Heart left ventricle (tissue), 16 donors: ENCODE measurements around the gene BCL10. TPM values are rescaled to one million over a fixed set of nuclear protein-coding genes. Genes with fewer than 3 reads are reported as not detected.

Experiments used
- ATAC-seq, 4 donors: fragments of 200-7000 bp; cut with Tn5 transposase; one replicate each; pipeline ENCODE4 v1.9.1; 2020 to 2022; ENCODE audit warnings: moderate library complexity in 4 of 4, mild to moderate bottlenecking in 3 of 4, moderate number of reproducible peaks in 1 of 4
- DNase-seq, 5 donors: peaks; one replicate each; pipeline ENCODE4 v3.0.0-alpha.2; 2020
- H3K27ac ChIP-seq, 12 donors: fragments of 200-600 bp; sonication (generic) in 4 of 12; one replicate each; pipeline versions ENCODE4 v1.5.0 to v1.8.0; 2016 to 2022; ENCODE audit warnings: mild to moderate bottlenecking in 2 of 12
- H3K27me3 ChIP-seq, 9 donors: fragments of 200-600 bp; sonication (generic) in 2 of 9; one replicate each; pipeline versions ENCODE4 v1.5.1 to v1.8.0; 2016 to 2022; ENCODE audit warnings: mild to moderate bottlenecking in 3 of 9
- H3K36me3 ChIP-seq, 9 donors: fragments of 200-600 bp; sonication (generic) in 2 of 9; one replicate each; pipeline versions ENCODE4 v1.5.0 to v1.8.0; 2018 to 2022; ENCODE audit warnings: mild to moderate bottlenecking in 2 of 9
- H3K4me1 ChIP-seq, 12 donors: fragments of 200-600 bp; sonication (generic) in 4 of 12; one replicate each; pipeline versions ENCODE4 v1.5.0 to v1.8.0; 2016 to 2022; ENCODE audit warnings: mild to moderate bottlenecking in 3 of 12
- H3K4me3 ChIP-seq, 12 donors: fragments of 200-600 bp; sonication (generic) in 4 of 12; one replicate each; pipeline versions ENCODE4 v1.5.0 to v1.8.0; 2017 to 2022; ENCODE audit warnings: mild to moderate bottlenecking in 9 of 12, moderate library complexity in 4 of 12
- H3K9me3 ChIP-seq, 12 donors: fragments of 200-600 bp; sonication (generic) in 4 of 12; one replicate each; pipeline versions ENCODE4 v1.5.0 to v1.8.0; 2016 to 2022; ENCODE audit warnings: mild to moderate bottlenecking in 1 of 12
- CTCF ChIP-seq, 12 donors: fragments of 200-600 bp; sonication (generic) in 4 of 12; IDR thresholded peaks; one replicate each; pipeline versions ENCODE4 v1.5.0 to v1.8.0; 2018 to 2022; ENCODE audit warnings: antibody characterized with exemption in 12 of 12, mild to moderate bottlenecking in 5 of 12
- POLR2A ChIP-seq, 2 donors: fragments of 450-650 bp; IDR thresholded peaks; one replicate each; pipeline ENCODE4 v1.6.1; 2017; ENCODE audit warnings: antibody characterized with exemption in 2 of 2, mild to moderate bottlenecking in 2 of 2, moderate library complexity in 2 of 2
- WGBS, 4 donors: extraction: QIAGEN DNeasy Blood & Tissue Kit in 2 of 4; methylation state at CpG; one replicate each; pipeline versions ENCODE4 v1.1.5 to v1.1.7; 2013 to 2018; 5-methylcytosine and 5-hydroxymethylcytosine counted together
- intact Hi-C, 10 donors: fragments of 100-400 bp; cut with DNase I; formaldehyde crosslinking; loops; one replicate each; pipeline versions ENCODE4 v1.11.1 to v1.14.2; 2022
- polyA plus RNA-seq, 2 donors: library from polyadenylated mRNA; stranded (reverse); fragments of 200-250 nt; gene quantifications; one replicate each; pipeline ENCODE4 v1.2.3, GENCODE V29; 2013
- total RNA-seq, 9 donors: library from RNA; depleted of rRNA in 2 of 9; stranded (reverse); fragments of >200 nt in 2 of 9; fragmentation: NEBNext Ultra II Directional in 3 of 9; extraction: Animal tissue kit (Norgen Biotek cat#: 25700) in 3 of 9; gene quantifications; one replicate each; pipeline versions ENCODE4 v1.1.0 to v1.2.4, GENCODE V29; 2016 to 2023
- donor health status: ischemic (EF 13 %, LVEDD 7.1; RV severe dilation, severe dysfunction).
- donor health status: healthy with polysubstance abuse.
- donor health status: DM: no; HTN: yes; CAD: no.
- donor health status: DM: no; HTN: no; CAD: no.
- donor health status: ischemic (EF 25% LVEDD 6.9; RV normal size, moderate dysfunction).
- donor health status: ischemic (EF 25% LVEDD 5.7; RV mildly dilated, moderate dysfunction).
- donor health status: healthy.
- donor health status: DM: yes; HTN: yes; CAD: no.
- donor health status: ischemic (EF 35%, LVEDD 5.7; RV mildly dilated, moderate dysfunction).
- donor health status: nonischemic (EF 11% LVEDD 7.7; RV severe dilation, severe dysfunction).
- donor health status: DM: yes; HTN: yes; CAD: no.
- donor health status: PGD.
- donor health status: ischemic (EF 29% LVEDD 5.4; RV normal size, mild dysfunction).
- donor health status: nonischemic (EF 23%, LVEDD 6.1; RV moderate dilation, normal function).

Gene BCL10
- total and polyA plus RNA-seq, 11 donors, result 3.4 to 20.4 (median 8.0) TPM

GRCh38 chr1:85295654-85296053, 19.2 kb upstream of the BCL10 start:
- H3K4me1 ChIP-seq, result peaks cover 0 to 28% (median 11%) of the 10 kb centered on the region in 12 donors
- no peaks in the 10 kb centered on the region for H3K36me3 ChIP-seq
- intact Hi-C loops, result loop anchor here in 1 of 10 donors (5.0 kb wide), 1 partner anchor 282 kb away; no protein-coding TSS in a partner anchor
- H3K9me3 ChIP-seq, result no peaks in the 10 kb centered on the region
- no peak overlapping the region for H3K27ac ChIP-seq
- WGBS, 4 donors, result 78 to 89% (median 86%) methylated on average over 3 to 4 of the region's 4 CpGs
- ATAC-seq (no peak), DNase-seq (no peak)
- TF ChIP-seq POLR2A (IDR thresholded peaks at IDR 0.05) (no peak), CTCF (IDR thresholded peaks at IDR 0.05) (no peak)
- no peaks in the 10 kb centered on the region for H3K27me3 ChIP-seq
- no peak overlapping the region for H3K4me3 ChIP-seq

- TF ChIP-seq POLR2A (IDR thresholded peaks at IDR 0.05) (no peak), CTCF (IDR thresholded peaks at IDR 0.05) (no peak)
- Histone ChIP-seq H3K27ac (no peak overlapping the region), H3K36me3 (no peaks in the 10 kb centered on the region), H3K4me3 (no peak overlapping the region), H3K4me1 (peaks cover 0 to 28% (median 11%) of the 10 kb centered on the region in 12 donors), H3K9me3 (no peaks in the 10 kb centered on the region), H3K27me3 (no peaks in the 10 kb centered on the region)
- DNase-seq (no peak), ATAC-seq (no peak)
- WGBS, 4 donors, result 41 to 54% (median 43%) methylated on average over 3 of the region's 3 CpGs
- intact Hi-C loops, result loop anchor here in 1 of 10 donors (5.0 kb wide), 1 partner anchor 282 kb away; no protein-coding TSS in a partner anchor
Observed at GRCh38 chr1:85295006-85295431, 18.6 kb upstream of the BCL10 start.

- 95 to 100% (median 99%) methylated on average over 2 of the region's 2 CpGs for WGBS, 4 donors
- ATAC-seq, result no peak
- Histone ChIP-seq H3K27ac (no peak overlapping the region), H3K9me3 (no peaks in the 10 kb centered on the region), H3K36me3 (no peaks in the 10 kb centered on the region), H3K4me1 (peaks cover 0 to 9% (median 0%) of the 10 kb centered on the region in 12 donors), H3K27me3 (no peaks in the 10 kb centered on the region), H3K4me3 (no peak overlapping the region)
- intact Hi-C loops, result no loop called here
- TF ChIP-seq POLR2A (IDR thresholded peaks at IDR 0.05) (no peak), CTCF (IDR thresholded peaks at IDR 0.05) (no peak)
- DNase-seq, result no peak
Observed at GRCh38 chr1:85290826-85291225, 14.4 kb upstream of the BCL10 start.

GRCh38 chr1:85289848-85290335, 13.5 kb upstream of the BCL10 start:
- Histone ChIP-seq H3K4me1 (peaks cover 0 to 9% (median 0%) of the 10 kb centered on the region in 12 donors), H3K36me3 (no peaks in the 10 kb centered on the region), H3K27ac (peak overlapping the region in 1 of 12 donors; percentile 18), H3K4me3 (no peak overlapping the region), H3K27me3 (no peaks in the 10 kb centered on the region), H3K9me3 (no peaks in the 10 kb centered on the region)
- 68 to 79% (median 71%) methylated on average over 4 of the region's 4 CpGs for WGBS, 4 donors
- TF ChIP-seq CTCF (IDR thresholded peaks at IDR 0.05) (no peak), POLR2A (IDR thresholded peaks at IDR 0.05) (no peak)
- ATAC-seq (peak in 2 of 4 donors; percentile 70 to 79), DNase-seq (no peak)
- intact Hi-C loops, result no loop called here
